ENCODE data around the gene DDX17. TPM values are rescaled to one million over a fixed set of nuclear protein-coding genes. Genes with fewer than 3 reads are reported as not detected.

DDX17 gene
- total RNA-seq, 1 experiment from 2014 or later, result 378 TPM

DNA sequence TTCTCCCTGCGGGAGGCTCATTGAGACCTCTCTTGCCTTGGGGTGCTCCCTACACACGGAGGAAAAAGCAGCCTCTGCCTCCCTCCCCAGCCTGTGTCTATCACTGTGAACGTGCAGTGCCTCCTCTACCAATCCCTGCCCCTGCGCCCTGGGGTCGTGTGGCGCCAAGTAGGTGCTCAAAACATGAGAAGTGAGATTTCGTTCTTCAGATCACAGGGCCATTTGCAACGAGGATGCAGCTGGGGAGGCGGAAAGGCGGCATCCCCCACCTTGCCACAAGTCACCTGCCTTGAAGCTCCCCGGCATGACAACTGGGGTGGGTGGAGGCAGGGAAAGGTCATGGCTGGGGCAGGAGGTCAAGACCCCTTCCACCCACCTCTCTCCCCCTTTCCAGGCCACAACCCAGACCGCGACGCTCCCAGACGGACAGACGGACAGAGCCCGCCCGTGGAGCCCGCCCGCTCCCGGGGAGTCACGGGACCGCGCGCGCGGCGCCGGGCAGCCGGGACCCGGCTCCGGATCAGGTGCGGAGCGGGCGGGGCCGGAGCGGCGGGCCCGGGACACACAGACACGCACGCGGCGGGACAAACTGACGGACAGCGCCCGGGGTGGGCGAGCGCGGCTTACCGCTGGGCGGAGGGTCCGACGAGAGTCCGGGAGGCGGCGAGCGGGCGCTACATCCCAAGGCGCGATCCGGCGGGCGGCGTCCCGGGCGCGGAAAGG is 51.6 kb downstream of the DDX17 start:
- in situ Hi-C loops (cut with HindIII; ENCODE audit: low pct_unique_long_range_greater_than_20kb, low sequenced_read_pairs), result no loop called here
- no peak for DNase-seq (ENCODE audit: low read depth)

DNA sequence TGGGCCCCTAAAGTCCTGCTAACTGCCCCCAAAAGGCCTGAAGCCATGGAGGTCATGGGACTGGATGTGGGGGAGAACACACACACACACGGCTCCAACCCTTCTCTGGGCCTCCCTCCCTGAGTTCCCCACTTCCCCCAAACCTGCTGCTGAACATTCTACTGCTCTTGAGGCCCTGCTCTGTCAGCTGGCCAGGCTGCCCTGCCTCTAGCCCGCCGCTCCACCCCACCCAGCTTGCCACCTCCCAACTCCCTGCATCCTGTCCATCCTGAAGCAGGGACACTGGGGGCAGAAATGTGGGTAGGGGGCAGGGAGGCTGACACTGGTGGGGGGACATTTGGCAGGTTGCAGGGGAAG is 52.1 kb downstream of the DDX17 start:
- in situ Hi-C loops (cut with HindIII; ENCODE audit: low pct_unique_long_range_greater_than_20kb, low sequenced_read_pairs), result no loop called here

DNA sequence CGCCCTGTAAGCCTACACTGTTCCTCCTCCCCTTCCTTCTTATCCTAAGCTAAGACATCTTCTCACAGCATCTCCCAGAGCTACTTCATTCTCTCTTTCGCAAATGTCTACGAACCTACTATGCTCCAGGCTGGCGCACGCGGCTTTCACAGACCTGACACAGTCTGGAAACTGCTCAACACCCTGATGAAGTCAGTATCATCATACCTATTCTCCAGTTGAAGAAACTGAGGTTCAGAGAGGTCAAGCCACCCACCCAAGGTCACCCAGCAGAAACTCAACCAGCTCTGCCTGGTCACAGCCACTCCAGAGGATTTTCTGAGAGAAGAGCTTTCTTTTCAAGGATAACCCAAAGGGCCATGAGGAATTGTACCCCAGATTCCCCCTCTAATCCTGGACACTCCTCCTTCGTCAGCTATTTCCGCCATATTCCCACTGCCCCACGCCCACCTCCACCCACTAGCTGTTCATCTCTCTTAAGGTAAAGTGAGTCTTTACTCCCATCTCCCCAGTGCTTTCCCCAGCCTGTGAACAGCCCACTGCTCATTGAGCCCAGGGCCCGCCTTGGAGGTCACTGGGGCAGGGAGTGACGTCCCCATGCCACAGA is 52.9 kb downstream of the DDX17 start:
- in situ Hi-C loops (cut with HindIII; ENCODE audit: low pct_unique_long_range_greater_than_20kb, low sequenced_read_pairs), result no loop called here
- DNase-seq (ENCODE audit: low read depth), result no peak

More for the DNA sequence above, 52.1 kb downstream of the DDX17 start:
- DNase-seq (ENCODE audit: low read depth), result no peak

DNA sequence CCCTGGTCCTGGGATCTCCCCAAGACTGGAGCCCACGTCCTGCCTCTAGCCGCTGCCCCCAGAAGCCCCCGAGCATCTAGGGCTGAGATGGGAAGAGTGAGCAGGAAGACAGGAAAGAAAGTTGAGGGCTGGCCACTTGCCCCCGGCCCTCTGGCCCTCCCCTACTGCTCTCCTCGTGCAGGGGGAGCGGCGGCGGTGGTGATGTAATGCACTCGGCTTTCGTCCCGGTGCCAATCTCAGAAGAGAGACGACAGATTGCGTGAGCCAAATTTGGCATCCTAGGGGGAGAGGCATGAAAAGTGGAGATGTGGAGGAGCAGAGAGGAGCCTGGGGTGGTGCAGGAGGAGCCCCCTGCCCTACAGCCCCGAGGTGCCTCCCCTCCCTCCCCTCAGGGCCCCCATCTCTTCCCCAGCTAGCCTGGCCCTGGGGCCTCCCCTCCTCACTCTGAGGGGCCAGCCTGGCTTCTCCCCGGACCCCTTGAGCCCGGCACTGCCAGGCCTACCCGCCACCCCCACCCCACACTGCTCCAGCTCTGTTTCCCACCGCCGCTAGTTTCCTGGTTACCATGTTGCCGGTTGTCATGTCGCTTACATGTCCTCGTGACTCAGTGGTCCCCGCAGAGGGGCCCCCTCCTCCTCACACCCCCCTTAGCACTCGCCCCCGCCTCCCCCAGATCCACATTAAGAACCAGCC is 53.6 kb downstream of the DDX17 start:
- DNase-seq (ENCODE audit: low read depth), result no peak
- in situ Hi-C loops (cut with HindIII; ENCODE audit: low pct_unique_long_range_greater_than_20kb, low sequenced_read_pairs), result no loop called here

DNA sequence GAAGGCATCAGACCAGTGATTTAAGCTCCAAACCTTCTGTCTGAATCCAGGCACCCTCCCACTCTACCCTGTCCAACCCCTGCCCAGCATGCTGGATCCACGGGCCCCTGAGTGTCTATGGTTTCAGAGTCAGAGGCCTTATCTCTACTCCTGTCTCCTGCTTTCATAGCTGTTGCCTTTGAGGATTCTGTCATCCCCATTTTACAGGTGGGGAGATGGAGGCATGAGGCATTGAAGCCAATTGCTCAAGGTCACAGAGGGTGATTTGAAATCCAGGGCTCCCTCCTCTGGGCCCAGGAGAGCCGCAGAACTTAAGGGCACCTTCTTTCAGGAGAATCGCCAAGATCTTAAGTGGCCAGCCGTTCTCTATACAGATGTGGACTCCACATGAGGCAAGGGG is 54.2 kb downstream of the DDX17 start:
- in situ Hi-C loops (cut with HindIII; ENCODE audit: low pct_unique_long_range_greater_than_20kb, low sequenced_read_pairs), result no loop called here
- no peak for DNase-seq (ENCODE audit: low read depth)

DNA sequence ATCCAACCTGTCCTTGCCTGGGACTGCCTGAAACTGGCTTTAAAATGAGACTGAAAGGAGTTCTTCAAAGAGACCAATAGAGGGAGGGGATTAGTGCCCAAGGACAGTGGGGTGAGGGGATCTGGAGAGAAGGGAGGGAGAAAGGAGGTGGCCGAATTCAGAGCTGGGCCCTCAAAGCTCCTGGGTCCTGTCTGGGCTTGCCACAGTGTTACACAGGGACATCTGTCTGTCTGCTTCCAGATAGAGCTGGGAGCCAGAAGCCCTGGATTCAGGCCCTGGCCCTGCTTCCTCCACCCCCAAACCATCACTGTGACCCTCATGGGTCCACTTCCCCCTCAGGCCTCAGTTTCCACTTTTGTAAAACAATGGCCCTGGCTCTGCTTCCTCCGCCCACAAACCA is 54.7 kb downstream of the DDX17 start:
- DNase-seq (ENCODE audit: low read depth), result no peak
- in situ Hi-C loops (cut with HindIII; ENCODE audit: low pct_unique_long_range_greater_than_20kb, low sequenced_read_pairs), result no loop called here

DNA sequence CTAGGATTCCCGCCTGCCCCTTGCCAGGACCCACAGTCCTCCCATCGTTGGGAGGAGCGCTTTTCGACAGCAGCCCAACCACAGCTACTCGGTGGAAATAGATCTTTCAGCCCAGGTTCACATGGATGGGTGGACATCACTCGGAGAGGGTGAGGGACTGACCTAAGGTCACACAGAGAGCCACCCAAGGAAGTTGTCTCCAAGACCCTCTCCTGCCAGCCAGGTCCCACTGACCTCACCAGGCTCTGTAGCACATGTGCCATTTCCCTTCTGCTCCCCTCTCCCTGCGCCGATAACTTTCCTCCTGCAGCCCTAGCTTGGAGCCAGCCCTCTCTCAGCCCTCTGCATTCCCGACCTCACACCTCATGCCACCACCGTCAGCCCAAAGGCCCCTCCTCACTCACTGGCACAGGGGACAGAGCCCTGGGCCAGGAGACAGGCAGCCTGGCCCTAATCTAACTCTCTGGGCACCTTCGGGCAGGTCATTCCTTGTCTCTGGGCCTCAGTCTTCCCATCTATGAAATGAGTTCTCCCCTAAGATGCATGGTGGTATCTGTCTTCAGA is 55.8 kb downstream of the DDX17 start:
- DNase-seq (ENCODE audit: low read depth), result no peak
- in situ Hi-C loops (cut with HindIII; ENCODE audit: low pct_unique_long_range_greater_than_20kb, low sequenced_read_pairs), result no loop called here

DNA sequence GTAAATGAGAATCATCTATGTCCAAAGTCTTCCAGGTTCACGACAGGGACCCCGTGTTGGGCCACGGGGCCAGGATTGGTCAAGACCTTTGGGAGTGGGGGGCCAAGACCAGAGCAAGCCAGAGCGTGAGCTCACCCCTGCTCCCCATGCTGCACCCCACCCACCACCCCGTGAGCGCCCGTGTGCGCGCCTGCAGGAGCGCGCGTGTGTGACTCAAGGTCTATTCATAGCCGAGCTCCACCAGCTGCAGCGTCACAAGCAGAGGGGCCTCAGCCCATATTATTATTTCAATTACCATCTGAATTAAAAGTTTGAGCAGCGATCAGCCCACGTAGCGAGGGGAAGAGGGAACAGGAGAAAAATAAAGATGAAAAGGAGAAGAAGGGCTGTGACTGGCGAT is 56.3 kb downstream of the DDX17 start:
- no peak for DNase-seq (ENCODE audit: low read depth)
- in situ Hi-C loops (cut with HindIII; ENCODE audit: low pct_unique_long_range_greater_than_20kb, low sequenced_read_pairs), result no loop called here

DNA sequence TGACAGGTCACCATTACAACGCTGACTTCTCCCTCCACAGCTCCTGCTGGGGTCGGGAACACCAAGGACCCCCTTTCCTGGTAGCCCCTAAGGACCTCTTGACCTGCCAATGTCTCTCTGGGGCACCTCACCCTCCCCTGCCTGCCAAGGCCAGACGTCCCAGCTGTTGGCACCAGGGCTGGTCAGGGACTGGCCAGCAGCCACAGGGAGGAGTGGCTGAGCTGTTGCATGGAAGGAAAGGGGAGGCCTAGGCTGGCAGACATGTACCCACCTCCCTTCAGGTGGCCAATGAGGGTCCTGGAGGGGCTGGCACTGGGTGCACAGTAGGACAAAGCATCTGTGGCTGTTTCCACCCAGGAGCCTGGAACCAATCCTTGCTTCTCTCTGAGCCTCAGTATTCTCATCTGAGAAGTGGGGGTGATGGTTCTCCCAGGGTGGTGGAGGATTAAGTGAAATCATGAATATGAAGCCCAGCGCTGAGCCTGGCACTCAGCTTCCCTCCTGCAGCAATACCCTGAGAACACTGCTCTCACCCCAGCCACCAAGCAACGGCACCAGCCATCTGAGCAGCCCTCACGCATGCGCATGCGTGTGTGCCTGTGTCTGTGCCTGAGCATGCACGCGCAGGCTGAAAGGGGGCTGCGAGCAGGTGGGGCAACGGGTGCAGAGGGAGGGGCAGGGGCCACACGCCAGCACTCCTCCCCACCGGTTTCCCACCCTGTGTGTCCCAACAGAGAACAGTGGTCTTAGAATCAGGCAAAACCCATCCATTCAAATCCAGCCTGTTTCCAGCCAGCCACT is 57.0 kb downstream of the DDX17 start:
- in situ Hi-C loops (cut with HindIII; ENCODE audit: low pct_unique_long_range_greater_than_20kb, low sequenced_read_pairs), result no loop called here
- DNase-seq (ENCODE audit: low read depth), result no peak

DNA sequence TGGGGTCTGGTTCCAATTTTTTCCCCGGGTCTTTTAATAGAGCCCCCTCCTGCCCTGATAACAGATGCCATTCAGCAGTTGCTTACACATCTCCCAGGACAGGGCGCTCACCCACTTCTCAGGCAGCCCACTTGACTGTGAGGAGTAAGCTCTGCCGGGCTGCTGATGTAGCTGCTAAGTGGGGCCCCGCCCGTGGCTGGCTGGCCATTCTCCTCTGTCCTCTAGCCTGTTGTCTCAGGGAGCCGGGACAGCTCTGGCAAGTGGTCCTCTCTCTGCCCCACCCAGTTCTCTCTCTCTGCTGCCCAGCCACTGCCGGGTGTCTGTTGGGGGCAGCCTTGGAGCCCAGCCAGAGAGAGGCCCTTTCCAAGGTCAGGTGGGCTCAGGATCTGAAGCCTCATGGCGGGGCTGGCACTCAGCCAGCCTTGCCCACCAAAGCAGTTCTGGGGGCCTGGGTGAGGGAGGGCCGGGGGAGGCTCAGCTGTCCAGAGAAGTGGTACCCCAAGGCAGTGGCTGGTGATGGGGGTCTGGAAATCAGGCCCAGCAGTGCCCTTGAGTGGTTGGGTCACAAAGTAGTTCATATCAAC is 60.0 kb downstream of the DDX17 start:
- DNase-seq (ENCODE audit: low read depth), result no peak
- in situ Hi-C loops (cut with HindIII; ENCODE audit: low pct_unique_long_range_greater_than_20kb, low sequenced_read_pairs), result no loop called here

DNA sequence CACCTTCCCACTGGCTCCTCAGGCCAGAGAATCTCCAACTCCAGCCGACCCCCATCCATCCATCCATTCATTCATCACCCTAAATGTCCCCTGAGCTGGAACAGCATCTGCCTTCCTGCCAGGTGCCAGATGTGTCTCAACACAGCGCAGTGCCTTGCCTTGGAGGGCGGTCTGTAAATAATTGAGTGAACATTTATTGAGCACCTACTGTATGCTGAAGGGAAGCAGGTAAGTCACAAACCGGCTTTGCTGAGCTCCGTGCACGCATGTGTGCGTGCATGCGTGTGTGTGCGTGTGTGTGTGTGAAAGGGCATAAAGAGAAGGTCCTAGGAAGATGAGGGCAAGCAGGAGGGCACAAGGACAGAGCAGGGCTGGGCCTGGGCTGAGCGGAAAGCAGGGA is 61.3 kb downstream of the DDX17 start:
- in situ Hi-C loops (cut with HindIII; ENCODE audit: low pct_unique_long_range_greater_than_20kb, low sequenced_read_pairs), result no loop called here

DNA sequence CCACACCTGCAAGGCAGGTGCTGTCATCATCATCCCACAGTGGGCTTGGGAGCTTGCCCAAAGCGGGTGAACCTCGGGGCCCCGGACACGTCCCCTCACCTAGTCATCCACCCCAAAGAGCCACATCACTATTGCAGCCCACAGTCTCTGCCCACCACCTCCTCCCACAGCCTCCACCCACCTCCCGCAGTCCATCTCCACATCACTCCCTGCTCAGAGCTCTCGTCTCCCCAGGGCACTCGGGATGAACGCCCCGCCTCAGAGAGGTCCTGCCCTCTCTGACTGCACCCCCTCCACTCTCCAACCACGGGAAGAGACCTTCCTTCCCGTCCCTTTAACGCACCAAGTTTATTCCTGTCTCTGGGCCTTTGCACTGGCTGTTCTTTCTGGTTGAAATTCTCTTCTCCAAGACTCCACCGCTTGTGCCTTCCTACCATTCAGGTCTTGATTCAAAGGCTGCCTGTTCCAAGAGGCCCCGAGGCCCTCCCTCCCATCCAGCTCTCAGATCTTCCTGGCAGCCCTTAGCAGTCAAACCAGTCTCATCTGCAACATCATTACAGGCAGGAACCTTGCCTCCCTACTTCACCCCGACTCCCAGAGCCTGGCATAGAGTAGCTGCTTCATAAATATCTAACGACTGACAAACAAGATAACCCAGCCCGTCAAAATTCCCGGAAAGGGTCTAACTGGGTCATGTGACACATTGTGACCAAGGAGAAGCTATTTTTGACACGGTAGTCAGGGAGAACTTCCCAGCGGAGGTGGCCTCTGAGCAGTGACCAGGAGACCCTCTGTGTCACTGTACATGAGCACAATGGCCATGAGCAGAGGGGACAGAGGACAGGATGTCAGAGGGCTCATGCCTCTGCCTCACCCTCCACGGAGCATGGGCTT is 62.2 kb downstream of the DDX17 start:
- no peak for DNase-seq (ENCODE audit: low read depth)
- in situ Hi-C loops (cut with HindIII; ENCODE audit: low pct_unique_long_range_greater_than_20kb, low sequenced_read_pairs), result no loop called here

More for the DNA sequence above, 61.3 kb downstream of the DDX17 start:
- DNase-seq (ENCODE audit: low read depth), result no peak

DNA sequence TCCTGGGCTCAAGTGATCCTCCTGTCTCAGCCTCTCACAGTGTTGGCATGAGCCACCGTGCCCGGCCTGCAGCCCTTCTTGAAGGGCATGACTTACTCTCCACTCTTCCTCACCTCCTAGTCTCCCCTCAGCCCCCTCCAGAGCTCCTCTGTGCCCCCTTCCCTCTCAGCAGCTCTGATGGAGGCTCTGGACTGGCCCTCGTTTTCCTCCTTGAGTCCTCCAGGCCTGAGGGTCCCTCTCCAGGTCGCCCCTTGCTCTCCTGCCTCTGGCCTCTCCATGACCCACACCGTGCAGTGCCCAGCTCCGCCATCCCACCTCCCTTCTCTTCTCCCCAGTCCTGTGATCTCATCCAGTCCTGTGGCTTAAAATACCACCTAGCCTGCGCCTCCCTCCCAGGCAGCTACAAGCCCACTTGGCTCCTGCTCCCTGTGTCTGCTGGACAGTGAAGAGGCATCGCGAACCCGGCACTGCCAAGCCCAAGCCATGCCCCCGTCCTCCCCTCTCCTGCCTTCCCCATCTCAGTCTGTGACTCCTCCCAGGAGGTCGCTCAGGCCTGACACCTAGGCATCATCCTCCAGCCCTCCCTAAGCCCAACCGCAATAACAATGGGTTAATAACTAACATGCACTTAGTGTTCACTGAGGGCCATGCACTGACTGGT is 63.0 kb downstream of the DDX17 start:
- in situ Hi-C loops (cut with HindIII; ENCODE audit: low pct_unique_long_range_greater_than_20kb, low sequenced_read_pairs), result no loop called here
- DNase-seq (ENCODE audit: low read depth), result peak; percentile 53

DNA sequence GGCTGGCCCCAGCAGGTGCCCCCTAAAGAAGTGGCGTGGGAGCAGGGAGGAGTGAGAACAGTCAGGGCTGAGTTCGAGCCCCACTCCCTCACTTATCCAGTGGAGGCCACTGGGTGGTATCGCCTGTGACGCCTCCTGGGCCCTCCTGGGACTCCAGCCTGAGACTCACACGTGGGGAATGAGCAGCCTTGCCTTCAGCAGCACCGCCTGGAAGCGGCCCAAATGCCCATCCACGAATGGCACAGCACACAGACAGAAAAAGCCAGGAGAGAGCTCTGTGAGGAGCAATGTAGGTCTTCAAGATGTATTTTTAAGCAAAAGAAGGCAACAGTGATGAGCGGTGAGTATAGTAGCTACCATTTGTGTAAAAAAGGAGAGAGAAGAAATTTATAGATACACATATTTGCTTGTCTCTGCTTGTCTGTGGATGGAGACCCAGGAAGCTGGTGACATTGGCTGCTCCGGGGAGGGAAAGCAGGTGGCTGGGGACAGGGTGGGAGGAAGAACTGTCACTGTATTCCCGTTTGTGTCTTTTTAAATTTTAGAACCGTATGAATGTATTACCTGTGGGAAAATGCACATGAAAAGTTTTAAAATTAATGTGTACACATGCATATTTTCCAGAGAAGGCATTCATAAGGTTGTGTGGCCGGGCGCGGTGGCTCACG is 64.4 kb downstream of the DDX17 start:
- DNase-seq (ENCODE audit: low read depth), result no peak
- in situ Hi-C loops (cut with HindIII; ENCODE audit: low pct_unique_long_range_greater_than_20kb, low sequenced_read_pairs), result no loop called here

DNA sequence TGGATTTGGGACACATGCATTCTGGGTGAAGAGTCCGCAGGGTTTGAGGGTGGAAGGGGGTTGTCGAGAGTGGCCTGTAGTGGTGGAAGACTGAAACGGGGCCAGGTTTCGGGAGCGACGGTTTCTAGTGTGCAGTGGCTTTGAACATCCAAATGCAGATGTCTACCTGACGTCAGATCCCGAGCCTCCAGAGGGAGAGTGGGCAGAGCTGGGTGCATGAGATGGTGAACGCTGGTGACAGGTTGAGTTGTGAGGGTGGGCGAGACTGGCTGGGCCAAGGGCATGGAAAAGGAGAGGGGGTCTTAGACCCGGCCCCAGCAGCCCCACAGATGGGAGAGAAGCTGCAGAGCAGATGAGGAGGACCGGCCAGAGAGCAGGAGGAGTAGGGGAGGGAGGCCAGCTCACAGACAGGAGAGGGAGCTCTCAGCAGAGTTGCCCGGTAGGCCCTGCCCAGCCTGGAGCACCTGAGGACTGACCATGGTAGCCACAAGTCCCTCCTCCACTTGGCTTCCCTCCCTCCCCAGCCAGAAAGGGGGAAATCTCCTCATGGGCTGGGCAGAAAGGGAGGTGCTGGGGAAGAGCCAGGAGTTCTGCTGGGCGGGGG is 65.3 kb downstream of the DDX17 start:
- DNase-seq (ENCODE audit: low read depth), result no peak
- in situ Hi-C loops (cut with HindIII; ENCODE audit: low pct_unique_long_range_greater_than_20kb, low sequenced_read_pairs), result no loop called here

DNA sequence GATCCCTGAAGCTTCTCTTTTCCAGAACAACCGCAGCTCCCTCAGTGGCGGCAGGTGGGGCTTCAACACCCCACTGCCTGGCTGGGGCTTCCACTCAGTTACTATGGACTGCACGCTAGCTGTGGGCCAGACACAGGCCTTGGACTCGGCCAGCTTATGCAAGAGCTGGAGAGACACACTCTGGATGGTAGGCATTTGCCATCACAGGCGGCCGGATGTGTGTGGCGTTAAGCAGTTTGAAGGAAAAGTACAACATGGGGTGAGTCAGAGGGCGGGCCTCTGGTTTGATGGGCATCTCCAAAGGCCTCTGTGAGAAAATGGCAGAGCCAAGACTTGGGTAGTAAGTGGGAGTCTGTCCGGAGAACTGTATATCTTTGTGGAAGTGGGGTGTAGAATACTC is 68.7 kb downstream of the DDX17 start:
- DNase-seq (ENCODE audit: low read depth), result no peak

More for the DNA sequence above, 68.7 kb downstream of the DDX17 start:
- in situ Hi-C loops (cut with HindIII; ENCODE audit: low pct_unique_long_range_greater_than_20kb, low sequenced_read_pairs), result no loop called here
